ENCODE data around the gene NIPBL. TPM values are rescaled to one million over a fixed set of nuclear protein-coding genes. Genes with fewer than 3 reads are reported as not detected.

The NIPBL gene
- total and polyA plus RNA-seq, 10 of the 15 experiments (the other 5 are each of a cell fraction or from before 2014, with no cell fraction given) = 10.4 to 50.4 (median 20.2) TPM

GRCh38 chr5:36832274-36832673, 44.3 kb upstream of the NIPBL start (continued):
- TF ChIP-seq, protein P1, sequence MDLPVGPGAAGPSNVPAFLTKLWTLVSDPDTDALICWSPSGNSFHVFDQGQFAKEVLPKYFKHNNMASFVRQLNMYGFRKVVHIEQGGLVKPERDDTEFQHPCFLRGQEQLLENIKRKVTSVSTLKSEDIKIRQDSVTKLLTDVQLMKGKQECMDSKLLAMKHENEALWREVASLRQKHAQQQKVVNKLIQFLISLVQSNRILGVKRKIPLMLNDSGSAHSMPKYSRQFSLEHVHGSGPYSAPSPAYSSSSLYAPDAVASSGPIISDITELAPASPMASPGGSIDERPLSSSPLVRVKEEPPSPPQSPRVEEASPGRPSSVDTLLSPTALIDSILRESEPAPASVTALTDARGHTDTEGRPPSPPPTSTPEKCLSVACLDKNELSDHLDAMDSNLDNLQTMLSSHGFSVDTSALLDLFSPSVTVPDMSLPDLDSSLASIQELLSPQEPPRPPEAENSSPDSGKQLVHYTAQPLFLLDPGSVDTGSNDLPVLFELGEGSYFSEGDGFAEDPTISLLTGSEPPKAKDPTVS (IDR thresholded peaks at IDR 0.05; ENCODE audit: low read depth, low read length) = no peak
- TF ChIP-seq RCOR1 (conservative IDR thresholded peaks at IDR 0.05; ENCODE audit: low read depth, low read length) (no peak), CREM (IDR thresholded peaks at IDR 0.05; ENCODE audit: low read depth) (no peak), ZNF384 (IDR thresholded peaks at IDR 0.05; ENCODE audit: borderline replicate concordance, low read depth, low read length) (no peak), SUZ12 (IDR thresholded peaks at IDR 0.05; ENCODE audit: unreplicated experiment) (no peak), BHLHE40 (IDR thresholded peaks at IDR 0.05; ENCODE audit: borderline replicate concordance in 1 of 2, low read depth in 2 of 2, low read length in 1 of 2) (no peak), NFYB (IDR thresholded peaks at IDR 0.05; ENCODE audit: insufficient read depth, low read depth, low read length) (no peak), STAT3 (IDR thresholded peaks at IDR 0.05; ENCODE audit: low read depth, low read length) (no peak), ZNF24 (IDR thresholded peaks at IDR 0.05) (no peak), NKRF (conservative IDR thresholded peaks at IDR 0.05) (no peak), CBX5 (IDR thresholded peaks at IDR 0.05; ENCODE audit: low read depth) (no peak)
- TF ChIP-seq, protein P2, sequence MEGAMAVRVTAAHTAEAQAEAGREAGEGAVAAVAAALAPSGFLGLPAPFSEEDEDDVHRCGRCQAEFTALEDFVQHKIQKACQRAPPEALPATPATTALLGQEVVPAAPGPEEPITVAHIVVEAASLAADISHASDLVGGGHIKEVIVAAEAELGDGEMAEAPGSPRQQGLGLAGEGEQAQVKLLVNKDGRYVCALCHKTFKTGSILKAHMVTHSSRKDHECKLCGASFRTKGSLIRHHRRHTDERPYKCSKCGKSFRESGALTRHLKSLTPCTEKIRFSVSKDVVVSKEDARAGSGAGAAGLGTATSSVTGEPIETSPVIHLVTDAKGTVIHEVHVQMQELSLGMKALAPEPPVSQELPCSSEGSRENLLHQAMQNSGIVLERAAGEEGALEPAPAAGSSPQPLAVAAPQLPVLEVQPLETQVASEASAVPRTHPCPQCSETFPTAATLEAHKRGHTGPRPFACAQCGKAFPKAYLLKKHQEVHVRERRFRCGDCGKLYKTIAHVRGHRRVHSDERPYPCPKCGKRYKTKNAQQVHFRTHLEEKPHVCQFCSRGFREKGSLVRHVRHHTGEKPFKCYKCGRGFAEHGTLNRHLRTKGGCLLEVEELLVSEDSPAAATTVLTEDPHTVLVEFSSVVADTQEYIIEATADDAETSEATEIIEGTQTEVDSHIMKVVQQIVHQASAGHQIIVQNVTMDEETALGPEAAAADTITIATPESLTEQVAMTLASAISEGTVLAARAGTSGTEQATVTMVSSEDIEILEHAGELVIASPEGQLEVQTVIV (IDR thresholded peaks at IDR 0.05; ENCODE audit: borderline replicate concordance, partially characterized antibody) = no peak
